ENCODE data around the gene ZNF436.
"Not testable (repeated sequence)": the region's sequence is repeated elsewhere in the genome, so short reads cannot be mapped to it uniquely, and the experiment has no call there.

ZNF436 gene

GRCh38 chr1:23389837-23390321 lies 20.2 kb upstream of the ZNF436 start:
- no peak for DNase-seq

GRCh38 chr1:23387494-23387893 lies 17.9 kb upstream of the ZNF436 start:
- no peak for DNase-seq

GRCh38 chr1:23385119-23385621 lies 15.5 kb upstream of the ZNF436 start:
- no peak for DNase-seq

GRCh38 chr1:23384312-23385058 lies 14.8 kb upstream of the ZNF436 start:
- peak in 1 of 2 experiments; percentile 9 for DNase-seq

- no peak for DNase-seq
Measured at GRCh38 chr1:23383577-23384311, 14.1 kb upstream of the ZNF436 start.

- no peak for DNase-seq
Measured at GRCh38 chr1:23381233-23381885, 11.7 kb upstream of the ZNF436 start.

GRCh38 chr1:23380719-23381118 lies 11.1 kb upstream of the ZNF436 start:
- DNase-seq = no peak

GRCh38 chr1:23380236-23380635 lies 10.6 kb upstream of the ZNF436 start:
- DNase-seq = not testable (repeated sequence)

GRCh38 chr1:23376890-23377811 lies 7.5 kb upstream of the ZNF436 start:
- DNase-seq = peak; percentile 43 to 87

GRCh38 chr1:23374079-23374735 lies 4.6 kb upstream of the ZNF436 start:
- not testable (repeated sequence) for DNase-seq

GRCh38 chr1:23371987-23372880 lies 2.6 kb upstream of the ZNF436 start:
- no peak for DNase-seq

- no peak for DNase-seq
Measured at GRCh38 chr1:23370709-23371584, 1.3 kb upstream of the ZNF436 start.

- DNase-seq = no peak
Measured at GRCh38 chr1:23370330-23370708, 683 bp upstream of the ZNF436 start.

- peak; percentile 27 to 55 for DNase-seq
Measured at GRCh38 chr1:23368562-23369334, 888 bp downstream of the ZNF436 start.

GRCh38 chr1:23367791-23368561 lies 1.7 kb downstream of the ZNF436 start:
- peak; percentile 95 to 97 for DNase-seq

GRCh38 chr1:23367451-23367790 lies 2.2 kb downstream of the ZNF436 start:
- DNase-seq = peak in 1 of 2 experiments; percentile 49

- no peak for DNase-seq
Measured at GRCh38 chr1:23366598-23366997, 3.0 kb downstream of the ZNF436 start.

GRCh38 chr1:23366146-23366545 lies 3.5 kb downstream of the ZNF436 start:
- DNase-seq = no peak
